Fibroblast of upper back skin (primary cell): ENCODE results near the gene KCNQ1.

Source experiments
- DNase-seq: peaks from one replicate; pipeline ENCODE4 v3.0.0-alpha.2; 2013

KCNQ1 gene

DNA sequence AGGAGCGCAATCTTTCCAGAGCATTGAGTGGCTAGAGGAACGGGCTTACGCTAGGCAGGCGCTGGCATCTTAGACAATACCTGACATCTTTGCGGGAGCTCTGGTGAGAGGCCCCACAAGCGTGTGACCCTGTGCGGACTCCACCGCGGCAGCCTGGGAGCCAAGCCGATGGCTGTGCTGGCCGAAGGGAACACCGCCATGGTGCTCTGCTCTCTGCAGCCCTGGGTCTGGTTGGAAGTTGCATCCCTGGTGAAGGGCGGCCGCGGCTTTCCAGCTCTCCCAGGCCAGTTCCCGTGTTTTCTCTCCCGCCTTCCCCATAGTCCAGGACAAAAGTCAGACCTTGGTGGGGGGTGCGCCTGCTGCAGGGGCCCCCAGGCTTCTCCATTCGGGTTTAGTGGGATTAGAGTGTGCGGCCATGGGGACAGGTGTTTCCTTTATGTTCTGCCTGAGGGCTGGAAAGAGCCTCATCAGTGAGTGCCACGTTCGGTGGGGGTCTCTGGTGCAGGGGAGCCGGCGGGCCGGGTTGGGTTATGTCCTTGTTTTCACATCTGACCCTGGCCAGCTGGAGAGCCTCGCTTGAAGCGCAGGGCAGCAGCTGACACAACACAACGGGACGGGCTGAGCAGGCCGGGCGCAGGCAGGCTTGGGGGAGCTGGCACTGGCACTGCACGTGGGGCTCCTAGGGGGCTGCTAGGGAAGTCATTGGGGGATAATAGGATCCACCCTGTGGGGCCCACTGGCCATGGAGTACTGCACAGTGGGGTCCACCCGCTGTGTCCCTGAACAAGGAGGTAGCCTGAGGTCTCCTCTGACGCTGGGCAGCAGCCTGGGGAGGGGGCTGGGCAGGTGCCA, 94.8 kb downstream of the KCNQ1 start:
- DNase-seq: no peak

DNA sequence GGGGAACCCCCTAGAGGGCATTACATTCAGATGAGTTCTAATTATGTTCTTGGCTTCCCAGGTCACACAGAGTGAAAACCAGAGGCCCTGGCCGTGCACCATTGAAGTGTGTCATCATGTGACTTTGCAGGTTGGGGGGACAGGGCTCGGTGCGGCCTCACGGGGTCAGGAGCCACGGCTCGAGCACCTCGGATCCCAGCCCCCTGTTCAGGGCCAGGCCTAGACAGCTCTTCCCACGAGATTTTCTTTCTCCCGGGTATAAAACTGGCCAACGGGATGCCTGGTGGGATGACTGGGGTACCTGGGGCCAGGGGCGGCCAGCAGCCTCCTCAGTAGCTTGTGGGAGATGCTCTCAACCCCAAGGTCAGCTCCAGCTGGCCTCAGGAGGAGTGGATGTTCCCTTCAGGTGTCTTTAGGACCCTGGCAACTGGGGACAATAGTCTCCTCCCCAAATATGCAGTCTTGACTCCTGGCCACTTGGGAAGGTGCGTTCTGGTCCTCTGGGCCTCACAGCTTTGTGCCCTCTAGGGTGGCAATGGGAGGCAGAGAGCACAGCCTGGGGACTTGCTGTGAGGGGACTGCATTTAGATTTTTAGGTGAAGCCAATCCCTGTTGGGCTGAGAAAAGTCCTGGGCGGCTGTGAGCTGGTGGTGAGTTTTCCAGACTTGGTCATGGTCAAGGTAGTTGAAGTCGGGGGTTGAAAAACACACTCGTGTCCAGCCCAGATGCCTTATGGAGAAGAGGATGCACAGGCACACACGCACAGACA, 95.6 kb downstream of the KCNQ1 start:
- DNase-seq: no peak

DNA sequence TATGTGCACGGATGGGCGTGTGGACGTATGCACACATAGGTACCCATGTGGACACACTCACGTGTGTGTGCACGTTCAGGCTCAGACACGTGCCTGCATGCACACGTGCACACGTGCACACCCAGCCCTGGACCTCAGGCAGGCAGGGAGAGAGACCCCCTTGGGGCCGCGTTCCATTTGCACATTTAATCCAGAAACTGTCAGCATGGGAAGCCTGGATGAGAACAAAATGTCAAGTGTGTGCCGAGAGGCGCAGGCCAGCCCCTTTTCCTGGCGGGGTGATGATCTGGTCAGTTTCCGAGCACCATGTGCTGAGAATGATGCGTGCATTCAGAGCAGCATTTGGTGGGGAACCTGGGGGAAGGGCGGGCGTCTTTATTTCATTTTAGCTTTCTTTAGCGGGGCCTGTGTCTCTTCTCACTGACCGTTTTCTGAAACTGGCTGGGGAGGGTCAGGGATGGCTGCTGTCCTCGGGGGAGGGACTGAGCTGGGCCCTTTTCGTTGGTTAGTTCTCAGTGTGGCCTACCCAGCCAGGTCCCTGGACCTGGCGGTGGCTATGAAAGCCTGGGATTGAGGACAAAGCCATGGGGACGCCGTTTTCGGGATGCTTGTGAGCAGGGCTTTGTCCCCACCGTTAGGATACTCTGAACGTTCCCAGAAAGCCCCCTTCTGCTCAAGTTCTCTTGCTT, 96.3 kb downstream of the KCNQ1 start:
- DNase-seq: no peak

DNA sequence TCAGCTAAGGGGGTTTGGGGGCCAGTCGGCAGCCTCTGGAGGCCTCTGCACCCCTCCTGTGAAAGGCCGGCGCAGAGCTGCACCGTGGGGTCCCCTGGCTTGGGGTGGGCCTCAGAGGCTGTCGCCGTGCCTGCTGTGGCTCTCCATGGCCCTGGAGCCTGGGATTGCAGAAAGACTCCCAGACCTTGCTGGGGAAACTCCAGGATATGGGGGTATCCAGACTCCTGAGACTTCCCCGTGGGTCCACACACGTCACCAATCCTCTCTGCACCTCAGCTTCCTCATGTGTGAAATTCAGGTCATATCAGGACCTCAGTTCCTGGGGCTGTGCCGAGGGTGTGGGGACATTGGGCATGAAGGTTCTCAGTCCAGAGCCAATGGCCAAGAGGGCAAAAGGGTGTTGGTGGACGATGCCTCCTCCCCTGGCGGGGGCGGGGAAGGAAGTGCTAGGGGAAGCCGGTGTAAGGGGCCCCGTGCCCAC, 97.1 kb downstream of the KCNQ1 start:
- DNase-seq: no peak

DNA sequence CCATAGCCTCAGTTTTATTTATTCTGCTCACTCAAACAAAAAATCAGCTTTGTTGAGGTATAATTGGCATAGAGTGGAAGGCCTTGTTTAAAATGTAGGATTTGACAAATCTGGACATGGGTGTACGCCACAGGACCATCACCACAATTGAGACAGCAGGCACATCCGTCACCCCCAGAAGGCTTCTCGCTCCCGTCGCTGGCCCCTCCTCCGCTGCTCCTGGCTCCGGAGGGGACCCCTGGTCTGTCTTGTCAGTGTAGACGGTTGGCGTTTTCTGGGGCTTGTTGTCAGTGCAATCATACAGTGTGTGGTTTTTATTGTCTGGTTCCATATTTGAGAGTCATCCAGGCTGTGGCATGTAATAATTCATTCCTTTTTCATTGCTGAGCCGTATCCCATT, 97.6 kb downstream of the KCNQ1 start:
- DNase-seq: no peak

DNA sequence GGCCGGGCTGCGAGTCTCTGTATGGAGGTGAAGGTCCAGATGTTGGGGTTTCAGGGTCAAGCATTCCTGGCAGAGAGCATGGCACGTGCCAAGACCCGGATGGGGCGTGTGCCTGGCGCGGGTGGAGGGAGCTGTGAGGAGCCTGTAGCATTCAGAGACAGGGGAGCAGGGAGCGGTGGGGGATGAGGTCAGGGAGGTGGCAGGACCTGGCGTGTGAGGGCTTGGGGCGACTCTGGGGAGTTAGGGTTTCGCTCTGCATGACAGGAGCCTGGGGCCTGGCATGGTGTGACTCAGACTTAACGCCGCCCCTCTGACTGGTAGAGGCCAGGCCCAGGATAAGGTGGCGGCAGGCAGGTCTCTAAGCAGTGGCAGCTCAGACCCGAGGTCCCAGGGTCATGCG, 103.0 kb downstream of the KCNQ1 start:
- no peak for DNase-seq

DNA sequence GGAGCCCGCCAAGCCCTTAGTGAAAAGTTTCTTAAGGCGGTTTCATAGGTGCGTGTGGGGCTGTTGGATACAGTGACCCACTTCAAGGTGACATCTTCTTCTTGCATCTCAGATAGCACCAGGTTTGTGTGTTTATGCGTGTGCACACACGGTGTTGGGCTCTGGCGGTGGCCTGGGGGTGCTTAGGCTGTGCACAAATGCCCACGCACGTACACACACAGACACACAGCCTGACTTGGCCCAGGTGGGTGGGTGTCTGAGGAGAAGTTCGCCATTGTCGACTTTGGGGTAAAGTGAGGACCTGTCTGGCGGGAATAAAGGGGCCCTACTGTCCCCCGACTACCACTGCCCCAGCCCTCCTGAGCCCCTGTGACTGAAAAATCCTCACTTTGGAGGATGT, 103.8 kb downstream of the KCNQ1 start:
- no peak for DNase-seq

DNA sequence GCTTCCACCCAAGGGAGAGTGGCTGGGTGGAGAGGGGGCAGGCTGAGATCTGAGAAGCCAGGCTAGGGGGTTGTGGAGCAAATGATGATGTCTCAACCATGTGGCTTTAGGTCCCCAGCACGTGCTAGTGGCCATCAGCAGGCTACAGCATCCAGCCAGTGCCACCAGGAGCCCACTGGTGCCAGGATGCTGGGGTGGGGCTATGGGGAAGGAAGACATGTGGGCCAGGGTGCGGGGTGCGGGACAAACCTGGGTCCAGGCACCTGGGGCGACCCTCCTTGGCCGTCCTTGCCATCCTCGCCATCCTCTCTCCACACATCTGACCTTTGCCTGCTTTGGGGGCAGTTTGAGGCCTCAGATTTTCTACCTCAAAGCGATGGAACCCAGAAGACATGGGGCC, 104.3 kb downstream of the KCNQ1 start:
- DNase-seq: no peak

DNA sequence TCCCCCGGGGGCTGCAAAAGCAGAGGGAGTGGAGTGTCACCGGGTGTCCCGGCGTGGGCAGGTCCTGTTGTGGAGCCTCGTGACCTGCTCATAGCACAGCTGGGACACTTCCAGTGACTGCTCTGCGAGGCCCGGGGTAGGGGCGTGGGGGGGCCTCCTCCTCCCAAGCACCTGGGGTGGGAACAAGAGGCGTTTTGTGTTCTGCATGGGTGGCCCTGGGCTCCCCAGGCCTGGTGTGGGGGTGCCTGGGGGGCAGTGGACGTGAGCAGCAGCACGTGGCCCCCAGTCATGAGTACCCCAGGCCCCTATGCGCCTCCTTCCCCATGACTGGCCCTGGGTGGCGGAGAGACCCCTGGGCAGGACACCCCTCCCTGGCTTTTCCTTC, 104.7 kb downstream of the KCNQ1 start:
- no peak for DNase-seq

DNA sequence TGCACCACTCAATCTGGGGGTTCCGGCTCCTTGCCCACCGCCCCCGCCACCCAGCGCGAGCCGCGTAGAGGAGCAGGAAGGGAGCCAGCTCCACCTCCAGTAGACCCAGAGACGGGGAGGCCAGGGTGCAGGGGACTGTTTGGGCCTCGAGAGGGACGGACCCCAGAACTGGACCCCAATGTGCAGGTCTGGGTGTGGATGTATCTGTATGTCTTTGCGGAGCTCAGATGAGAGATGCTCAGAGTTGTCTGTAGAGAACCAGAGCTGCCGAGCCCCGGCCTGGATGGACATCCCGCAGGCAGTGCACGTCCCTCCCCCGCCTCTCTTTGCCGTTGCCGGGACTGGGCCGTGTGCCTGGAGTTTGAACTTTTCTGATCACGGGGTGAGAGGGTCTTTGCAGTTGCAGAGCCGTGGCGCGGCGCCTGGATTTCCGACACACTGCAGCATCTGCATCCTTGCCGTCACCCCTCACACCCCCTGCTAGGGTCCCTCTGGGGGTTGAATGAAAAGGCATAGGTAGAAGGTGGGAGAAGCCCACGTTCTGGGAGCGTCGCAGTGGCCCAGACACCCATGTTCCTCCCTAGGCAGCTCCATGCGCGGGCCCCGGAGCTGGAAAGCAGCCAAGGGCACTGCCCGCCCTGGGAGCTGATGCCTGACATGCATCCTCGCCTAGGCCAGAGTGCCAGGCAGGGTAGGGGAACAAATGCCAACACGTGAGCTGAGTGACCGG, 105.2 kb downstream of the KCNQ1 start:
- no peak for DNase-seq

DNA sequence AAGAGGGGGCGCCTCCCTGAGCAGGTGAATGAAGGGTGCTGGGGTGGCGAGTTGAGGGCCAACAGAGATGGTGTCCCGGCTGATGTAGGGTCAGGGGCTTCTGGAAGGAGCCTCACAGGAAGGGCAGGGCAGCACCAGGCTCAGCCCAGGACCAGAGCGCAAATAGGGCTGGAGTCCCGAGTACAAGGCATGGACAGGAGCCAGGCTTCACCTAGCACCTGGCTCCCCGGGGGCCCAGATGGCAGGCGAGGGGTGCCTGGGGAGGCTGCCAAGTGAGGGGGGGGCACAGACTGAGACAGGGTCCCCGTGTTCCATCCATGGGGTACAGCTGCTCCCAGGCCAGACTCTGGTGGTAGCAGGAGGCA, 105.8 kb downstream of the KCNQ1 start:
- no peak for DNase-seq

DNA sequence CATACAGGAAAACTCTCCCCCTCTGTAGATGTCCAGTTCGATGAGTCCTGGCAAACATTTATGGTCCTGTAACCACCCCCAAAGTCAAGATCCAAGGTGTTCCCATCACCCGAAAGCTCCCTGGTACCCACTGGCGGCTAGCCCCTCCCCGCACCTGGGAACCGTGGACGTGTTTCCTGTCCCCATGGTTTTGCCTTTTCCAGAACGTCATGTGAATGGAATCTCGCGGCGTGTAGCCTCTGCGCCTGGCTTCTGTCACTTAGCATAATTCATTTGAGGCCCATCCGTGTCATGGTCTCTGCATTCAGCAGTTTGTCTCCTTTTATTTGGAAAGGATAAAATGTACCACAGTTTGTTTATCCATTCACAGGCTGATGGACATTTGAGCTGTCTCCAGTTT, 106.3 kb downstream of the KCNQ1 start:
- DNase-seq: no peak

DNA sequence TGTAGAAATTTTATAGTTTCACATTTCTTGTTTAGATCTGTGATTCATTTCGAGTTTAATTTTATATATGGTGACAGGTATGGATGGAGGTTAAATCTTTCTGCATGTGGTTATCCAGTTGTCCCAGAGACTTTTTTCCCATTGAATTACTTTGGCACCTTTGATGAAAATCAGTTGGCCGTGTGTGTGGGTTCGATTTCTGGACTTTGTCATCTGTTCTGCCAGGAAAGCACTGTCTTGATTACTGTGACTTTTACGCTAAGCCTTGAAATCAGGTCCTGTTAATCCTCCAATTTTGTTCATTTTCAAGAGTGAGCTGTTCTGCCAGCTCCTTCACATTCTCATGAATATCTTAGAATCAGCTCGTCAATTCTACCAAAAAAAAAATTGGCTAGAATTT, 107.4 kb downstream of the KCNQ1 start:
- DNase-seq: no peak

DNA sequence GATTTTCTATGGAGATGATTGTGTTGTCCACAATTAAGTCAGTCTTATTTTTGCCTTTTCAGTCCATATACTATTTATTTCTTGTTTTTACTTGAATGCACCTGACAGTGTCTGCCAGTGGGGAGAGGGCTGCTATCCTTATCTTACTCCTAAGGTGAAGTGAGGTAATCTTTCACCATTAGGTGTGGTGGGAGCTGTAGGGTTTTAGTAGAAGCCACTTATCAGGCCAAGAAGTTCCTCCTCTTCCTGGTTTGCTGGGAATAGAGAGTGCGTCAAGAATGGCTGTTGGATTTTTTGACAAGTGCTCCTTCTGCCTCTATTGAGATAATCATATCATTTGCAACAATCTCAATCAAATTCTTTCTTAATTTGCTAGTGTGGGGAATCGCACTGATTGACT, 108.4 kb downstream of the KCNQ1 start:
- no peak for DNase-seq

DNA sequence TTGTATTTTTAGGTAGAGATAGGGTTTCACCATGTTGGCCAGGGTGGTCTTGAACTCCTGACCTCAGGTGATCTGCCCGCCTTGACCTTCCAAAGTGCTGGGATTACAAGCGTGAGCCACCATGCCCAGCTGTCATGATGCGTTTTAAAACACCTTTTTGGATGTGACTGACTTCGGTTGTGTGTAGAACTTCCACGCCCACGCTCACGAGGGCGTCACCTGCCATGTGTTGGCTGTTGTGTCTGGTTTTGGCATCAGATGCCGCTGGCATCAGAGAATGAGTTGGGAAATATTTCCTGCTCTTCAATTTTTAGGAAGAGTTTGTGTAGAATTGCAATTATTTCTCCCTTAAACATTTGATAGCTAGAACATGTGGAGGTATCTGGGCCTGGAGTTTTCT, 109.1 kb downstream of the KCNQ1 start:
- DNase-seq: no peak

DNA sequence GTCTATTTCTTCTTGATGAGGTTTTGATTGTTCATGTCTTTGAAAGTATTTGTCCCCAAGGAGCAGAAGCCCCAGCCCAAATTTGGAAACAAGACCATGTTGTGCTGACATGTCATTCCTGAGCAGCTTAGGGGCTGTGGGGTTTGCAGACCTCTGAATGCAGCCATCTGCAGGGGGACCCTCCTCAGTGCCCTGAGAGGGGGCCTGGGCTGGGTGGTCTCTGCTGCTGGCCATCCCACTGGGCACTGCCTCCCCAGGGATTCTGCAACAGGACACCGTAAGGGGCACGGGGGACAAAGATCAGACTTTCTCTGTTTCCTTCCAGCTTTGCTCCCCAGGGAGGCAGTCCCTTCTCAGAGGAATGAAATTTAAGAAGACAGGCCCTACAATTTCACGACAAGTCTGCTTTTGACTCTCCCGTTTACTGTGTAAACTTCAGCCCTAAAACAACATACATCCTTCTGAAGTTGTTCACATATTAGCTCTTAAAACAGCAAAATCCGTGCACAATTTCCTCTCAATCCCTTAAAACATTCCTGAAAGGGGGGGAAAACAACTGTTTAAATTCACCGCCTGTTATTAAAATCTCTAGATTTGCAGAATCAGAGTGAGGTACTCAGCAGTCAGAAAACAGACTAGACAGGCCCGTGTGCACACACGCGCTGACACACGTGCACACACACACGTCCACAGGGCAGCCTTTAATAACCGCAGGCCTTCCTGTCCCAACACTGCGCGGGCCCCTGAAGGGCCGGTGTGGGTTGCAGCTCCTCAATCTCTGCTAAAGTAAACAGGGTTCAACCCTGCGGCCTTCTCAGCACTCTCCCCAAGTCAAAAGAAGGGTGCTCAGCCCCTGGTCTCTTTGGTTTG, 109.8 kb downstream of the KCNQ1 start:
- DNase-seq: no peak

DNA sequence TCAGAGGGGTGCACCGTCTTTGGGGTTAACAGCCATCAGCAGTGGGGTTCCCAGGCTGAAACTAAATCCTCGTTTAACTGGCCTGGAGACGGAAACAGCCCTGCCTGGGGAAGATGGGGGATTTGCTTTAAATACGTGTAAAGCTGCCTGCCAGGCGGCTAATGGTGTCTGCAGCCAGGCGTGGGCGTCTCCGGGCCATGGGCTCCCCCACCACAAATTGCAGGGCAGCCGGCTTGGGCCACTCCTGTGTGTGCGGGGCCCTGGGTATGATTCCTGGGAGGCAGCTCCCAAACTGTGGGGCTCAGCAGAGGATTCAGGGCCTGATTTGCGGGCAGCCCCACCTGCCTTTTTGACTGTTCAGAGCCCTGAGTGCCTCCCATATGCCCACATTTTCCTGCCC, 110.5 kb downstream of the KCNQ1 start:
- DNase-seq: no peak

DNA sequence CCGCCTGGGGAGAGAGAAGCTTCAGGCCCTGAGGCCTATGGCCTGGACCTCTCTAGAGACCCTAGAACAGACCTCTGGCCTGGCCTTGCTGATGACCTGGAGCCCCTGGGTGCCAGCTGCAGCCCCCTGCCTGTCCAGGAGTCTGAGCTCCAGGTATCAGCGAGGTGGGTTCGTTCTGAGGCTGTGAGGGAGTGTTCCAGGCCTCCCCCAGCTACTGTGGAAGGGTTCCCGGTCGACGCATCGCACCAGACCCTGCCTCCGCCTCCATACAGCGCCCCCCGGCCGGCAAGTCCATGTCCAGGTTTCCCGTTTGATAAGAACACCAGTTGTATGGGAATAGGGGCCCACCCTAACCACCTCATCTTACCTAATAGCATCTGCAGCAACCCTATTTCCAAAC, 111.1 kb downstream of the KCNQ1 start:
- no peak for DNase-seq

DNA sequence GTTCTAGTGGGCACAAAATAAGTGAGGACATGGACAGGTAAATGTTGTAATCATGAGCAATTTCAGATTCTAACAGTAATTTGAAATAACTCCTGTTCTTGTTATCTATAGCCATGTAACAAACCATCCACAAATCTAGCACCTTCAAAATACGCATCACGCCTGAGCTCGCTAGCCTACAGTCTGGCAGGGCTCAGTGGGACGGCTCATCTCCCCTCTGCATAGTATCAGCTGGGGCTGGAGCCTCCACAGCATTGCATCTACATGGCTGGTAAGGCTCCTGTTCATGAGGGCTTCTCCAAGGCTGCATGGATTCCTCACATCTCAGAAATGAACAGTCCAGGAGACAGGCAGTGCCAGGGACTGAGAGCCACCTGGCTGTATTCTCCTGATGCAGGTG, 112.6 kb downstream of the KCNQ1 start:
- no peak for DNase-seq

DNA sequence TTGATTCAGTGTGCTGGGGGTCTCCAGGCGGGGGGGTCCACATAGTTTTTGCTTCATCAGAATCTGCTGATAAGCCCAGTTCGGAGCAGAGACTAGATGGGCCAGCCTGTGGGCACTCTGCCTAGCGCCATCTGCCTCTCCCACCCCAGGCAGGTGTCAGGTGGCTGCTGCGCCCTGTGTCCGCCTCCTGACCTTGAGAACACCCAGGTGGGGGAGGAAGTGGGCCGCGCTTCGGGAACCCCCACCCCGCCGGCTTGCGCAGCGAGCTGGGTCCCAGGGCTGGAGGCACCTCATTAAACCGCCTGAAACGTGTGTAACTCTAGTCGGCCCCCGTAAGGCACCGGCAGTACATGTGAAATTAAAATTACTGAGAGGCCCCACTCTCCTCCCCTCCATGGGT, 113.6 kb downstream of the KCNQ1 start:
- no peak for DNase-seq

DNA sequence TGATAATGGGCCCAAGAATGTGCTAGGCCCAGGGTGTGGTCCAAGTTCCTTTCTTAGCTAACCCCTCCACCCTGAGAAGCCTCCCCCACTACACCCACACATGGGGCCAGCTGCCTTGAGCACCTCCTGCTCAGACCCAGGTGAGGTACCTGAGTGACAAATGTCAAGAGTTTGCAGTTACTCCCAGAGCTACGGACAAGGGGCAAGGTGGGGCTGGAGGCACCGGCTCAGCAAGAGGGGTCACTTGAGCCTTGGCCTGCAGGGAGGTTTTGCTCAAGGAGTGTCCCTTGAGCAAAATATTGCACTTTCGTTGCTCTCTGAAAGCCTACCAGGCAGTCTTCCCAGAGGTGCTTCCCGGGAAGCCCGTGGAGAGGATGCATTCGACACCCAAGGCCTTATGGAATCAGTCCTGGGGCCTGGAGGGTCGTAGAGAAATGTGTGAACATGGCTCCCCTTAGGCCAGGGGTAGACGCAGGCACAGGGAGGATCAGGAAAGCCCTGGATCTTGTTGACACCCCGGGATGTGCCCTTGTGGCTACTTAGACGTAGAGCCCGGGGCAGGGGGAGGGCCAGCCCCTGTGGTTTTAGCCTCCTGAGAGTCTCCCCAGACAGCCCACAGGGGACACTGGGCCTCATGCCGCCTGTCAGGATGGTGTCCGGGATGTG, 114.2 kb downstream of the KCNQ1 start:
- no peak for DNase-seq
